ENCODE data around the gene TNP2.

GRCh38 chr16:11316331-11317015, 47.3 kb upstream of the TNP2 start:
- TF ChIP-seq CTCF (IDR thresholded peaks at IDR 0.05) (no peak), ZFX (IDR thresholded peaks at IDR 0.05; ENCODE audit: borderline replicate concordance) (no peak)

All from 22Rv1 (cell line).